LNCaP clone FGC (cell line): ENCODE data around the gene GAGE12J.
A peak's percentile ranks its signal among the peaks of the same experiment; 100 is the strongest.

Source experiments
- DNase-seq: peaks from one replicate; pipeline ENCODE4 v3.0.0-alpha.2; 2011; ENCODE audit warnings: low read depth
- H3K4me3 ChIP-seq: 2 replicates; pipeline ENCODE4 v1.5.1; 2011; ENCODE audit warnings: mild to moderate bottlenecking, low read depth, low read length, control low read depth
- TF ChIP-seq, protein P1 (sequence below): IDR thresholded peaks from 2 replicates; pipeline ENCODE4 v1.5.1; 2012; ENCODE audit warnings: mild to moderate bottlenecking; ENCODE audit not compliant: control insufficient read depth, insufficient read depth; ENCODE audit errors: extremely low read depth

GAGE12J gene

DNA sequence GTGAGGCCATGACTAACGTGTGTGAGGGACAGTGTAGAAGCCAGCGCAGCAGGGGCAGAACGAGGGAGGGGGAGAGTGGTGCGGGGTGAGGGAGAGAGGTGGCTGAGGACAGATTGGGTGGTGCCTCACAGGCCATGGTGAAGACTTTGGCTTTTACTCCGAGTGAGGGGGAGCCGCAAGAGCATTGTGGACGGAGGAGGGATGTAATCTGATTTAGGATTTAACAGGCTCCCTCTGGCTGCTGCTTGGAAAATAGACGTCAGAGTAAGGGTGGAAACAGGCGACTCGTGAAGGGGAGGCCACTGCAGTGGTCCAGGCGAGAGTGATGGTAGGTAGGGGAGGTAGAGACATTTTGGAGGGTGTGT is 39.2 kb upstream of the GAGE12J start:
- DNase-seq, result no peak
- H3K4me3 ChIP-seq, result no peak overlapping the region
- TF ChIP-seq, protein P1, sequence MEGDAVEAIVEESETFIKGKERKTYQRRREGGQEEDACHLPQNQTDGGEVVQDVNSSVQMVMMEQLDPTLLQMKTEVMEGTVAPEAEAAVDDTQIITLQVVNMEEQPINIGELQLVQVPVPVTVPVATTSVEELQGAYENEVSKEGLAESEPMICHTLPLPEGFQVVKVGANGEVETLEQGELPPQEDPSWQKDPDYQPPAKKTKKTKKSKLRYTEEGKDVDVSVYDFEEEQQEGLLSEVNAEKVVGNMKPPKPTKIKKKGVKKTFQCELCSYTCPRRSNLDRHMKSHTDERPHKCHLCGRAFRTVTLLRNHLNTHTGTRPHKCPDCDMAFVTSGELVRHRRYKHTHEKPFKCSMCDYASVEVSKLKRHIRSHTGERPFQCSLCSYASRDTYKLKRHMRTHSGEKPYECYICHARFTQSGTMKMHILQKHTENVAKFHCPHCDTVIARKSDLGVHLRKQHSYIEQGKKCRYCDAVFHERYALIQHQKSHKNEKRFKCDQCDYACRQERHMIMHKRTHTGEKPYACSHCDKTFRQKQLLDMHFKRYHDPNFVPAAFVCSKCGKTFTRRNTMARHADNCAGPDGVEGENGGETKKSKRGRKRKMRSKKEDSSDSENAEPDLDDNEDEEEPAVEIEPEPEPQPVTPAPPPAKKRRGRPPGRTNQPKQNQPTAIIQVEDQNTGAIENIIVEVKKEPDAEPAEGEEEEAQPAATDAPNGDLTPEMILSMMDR, result no peak

DNA sequence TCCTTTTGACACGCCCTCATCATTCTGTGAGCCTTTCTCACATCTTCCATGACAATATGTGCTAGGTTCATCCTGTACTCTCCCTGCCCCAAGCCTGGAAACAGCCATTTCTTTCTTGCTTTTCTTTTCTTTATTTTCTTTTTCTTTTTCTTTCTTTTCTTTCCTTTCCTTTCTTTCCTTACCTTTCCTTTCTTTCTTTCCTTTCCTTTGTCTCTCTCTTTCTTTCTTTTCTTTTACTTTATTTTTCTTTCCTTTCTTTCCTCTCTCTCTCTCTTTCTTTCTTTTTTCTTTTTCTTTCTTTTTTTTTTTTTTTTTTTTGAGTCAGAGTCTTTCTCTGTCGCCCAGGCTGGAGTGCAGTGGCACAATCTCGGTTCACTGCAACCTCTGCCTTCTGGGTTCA is 37.6 kb upstream of the GAGE12J start:
- DNase-seq, result no peak
- TF ChIP-seq, protein P1, result no peak
- no peak overlapping the region for H3K4me3 ChIP-seq

DNA sequence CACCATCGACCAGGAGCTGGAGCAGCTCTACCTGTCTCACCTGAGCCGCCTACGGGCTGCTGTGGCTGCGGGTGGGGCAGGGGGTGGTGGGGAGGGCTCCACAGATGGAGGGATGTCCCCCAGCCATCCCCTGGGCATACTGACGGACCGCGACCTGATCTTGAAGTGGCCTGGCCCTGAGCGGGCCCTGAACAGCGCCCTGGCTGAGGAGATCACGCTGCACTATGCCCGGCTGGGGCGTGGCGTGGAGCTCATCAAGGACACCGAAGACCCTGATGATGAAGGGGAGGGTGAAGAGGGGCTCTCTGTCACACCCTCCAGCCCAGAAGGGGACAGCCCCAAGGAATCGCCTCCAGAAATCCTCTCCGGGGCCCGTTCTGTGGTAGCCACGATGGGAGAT is 35.7 kb upstream of the GAGE12J start:
- DNase-seq, result no peak
- TF ChIP-seq, protein P1, result no peak
- no peak overlapping the region for H3K4me3 ChIP-seq

DNA sequence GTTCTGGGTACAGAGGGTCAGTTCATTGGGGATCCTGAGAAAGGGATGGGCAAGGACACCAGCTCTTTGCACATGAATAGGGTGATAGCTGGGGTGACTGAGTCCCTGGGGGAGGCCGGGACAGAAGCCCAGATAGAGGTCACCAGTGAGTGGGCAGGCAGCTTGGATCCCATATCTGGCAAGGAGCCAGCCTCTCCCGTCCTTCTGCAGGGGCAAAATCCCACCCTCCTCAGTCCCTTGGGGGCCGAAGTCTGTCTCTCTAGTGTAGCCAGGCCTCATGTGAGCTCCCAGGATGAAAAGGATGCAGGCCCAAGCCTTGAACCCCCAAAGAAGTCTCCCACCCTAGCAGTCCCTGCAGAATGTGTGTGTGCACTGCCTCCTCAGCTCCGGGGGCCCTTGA is 35.3 kb upstream of the GAGE12J start:
- no peak overlapping the region for H3K4me3 ChIP-seq
- TF ChIP-seq, protein P1, result no peak
- DNase-seq, result no peak

DNA sequence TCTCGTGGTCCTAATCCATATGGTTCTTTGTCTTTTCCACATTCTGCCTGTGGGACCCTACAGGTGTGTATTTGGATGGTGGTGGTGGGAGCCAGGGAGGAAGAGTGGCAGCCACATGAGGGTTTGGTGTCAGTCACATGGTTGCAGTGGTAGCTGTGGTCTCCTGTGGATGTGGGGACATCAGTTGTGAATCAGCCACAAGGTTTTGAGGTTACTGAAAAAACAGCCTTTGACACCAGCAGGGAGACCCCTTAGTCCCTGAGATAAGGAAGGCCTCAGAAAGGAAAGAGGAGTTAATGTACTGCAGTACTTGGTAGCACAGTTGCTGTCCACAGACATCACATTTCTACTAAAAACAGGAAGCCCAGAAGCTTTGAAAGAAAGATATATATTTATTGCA is 34.2 kb upstream of the GAGE12J start:
- DNase-seq, result no peak
- TF ChIP-seq, protein P1, result no peak
- no peak overlapping the region for H3K4me3 ChIP-seq

DNA sequence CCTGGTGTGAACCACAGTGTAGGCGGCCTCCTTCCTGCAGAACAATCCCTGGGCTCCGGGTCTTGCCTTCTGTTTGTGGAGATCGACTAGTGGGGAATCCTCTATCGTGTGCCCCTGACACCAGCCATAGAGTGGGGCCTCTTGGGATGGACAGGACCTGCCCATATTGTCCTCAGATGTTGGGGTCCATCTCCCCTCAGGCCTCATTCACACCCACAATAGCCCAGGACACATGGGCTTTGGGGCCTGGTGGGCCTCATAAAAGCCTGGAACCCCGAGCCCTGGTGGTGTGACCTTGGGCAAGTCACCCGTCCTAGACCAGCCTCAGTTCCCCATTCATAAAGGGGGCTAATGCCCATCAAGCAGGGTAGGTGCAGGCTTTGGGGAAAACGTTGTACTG is 31.6 kb upstream of the GAGE12J start:
- TF ChIP-seq, protein P1, result no peak
- no peak overlapping the region for H3K4me3 ChIP-seq
- DNase-seq, result no peak

DNA sequence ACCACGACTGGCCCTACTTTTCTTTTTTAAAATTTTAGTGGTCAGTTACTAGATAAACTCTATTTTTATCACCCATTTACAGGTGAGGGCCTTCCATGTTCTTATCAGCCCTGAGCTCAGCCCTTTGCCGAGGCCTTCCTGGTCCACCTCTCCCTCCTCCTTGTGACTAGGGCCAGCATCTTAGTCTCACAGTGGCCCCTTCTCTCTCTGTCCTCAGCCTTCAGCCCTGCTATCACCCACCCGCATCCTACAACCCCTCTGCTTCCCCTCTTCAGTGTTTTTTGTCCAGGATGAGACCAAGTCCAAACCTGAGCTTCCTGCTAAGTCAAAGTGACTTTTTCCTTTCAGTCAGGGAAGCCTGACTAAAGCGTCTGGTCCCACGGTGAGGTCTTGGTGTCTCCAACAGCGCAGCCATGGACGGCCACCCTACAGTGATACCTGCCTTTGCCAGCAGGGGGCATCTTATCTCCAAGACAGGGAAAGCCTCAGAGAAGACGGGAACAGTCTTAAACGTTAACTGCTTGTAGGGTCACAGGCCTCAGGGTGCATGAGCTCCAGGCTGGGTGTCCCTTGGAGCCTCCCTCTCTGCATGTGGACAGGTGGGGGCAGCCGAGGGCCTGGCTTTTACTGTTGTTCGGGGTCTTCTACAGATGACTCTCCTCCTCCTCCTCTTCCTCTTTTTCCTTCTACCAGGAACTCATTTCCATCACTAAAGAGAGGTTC is 30.1 kb upstream of the GAGE12J start:
- no peak overlapping the region for H3K4me3 ChIP-seq
- TF ChIP-seq, protein P1, result peak; percentile 59
- no peak for DNase-seq
